Endodermal cell (in vitro differentiated cells): Measurements from ENCODE around the gene PPM1E. TPM values are rescaled to one million over a fixed set of nuclear protein-coding genes. Genes with fewer than 3 reads are reported as not detected.

Experiments used
- DNase-seq: peaks from one replicate; pipeline ENCODE4 v3.0.0-alpha.2; 2017
- H3K27ac ChIP-seq: 2 replicates; pipeline ENCODE4 v1.5.1; 2013; ENCODE audit warnings: mild to moderate bottlenecking, low read depth, low read length, moderate library complexity
- H3K27me3 ChIP-seq: 2 replicates; pipeline ENCODE4 v1.6.1; 2013; ENCODE audit warnings: mild to moderate bottlenecking, low read length, moderate library complexity; ENCODE audit not compliant: insufficient read depth, control insufficient read depth, poor library complexity, severe bottlenecking
- H3K36me3 ChIP-seq: 2 replicates; pipeline ENCODE4 v1.7.0; 2013; ENCODE audit warnings: mild to moderate bottlenecking, low read length, moderate library complexity; ENCODE audit not compliant: control insufficient read depth, insufficient read depth
- H3K4me1 ChIP-seq: one replicate; pipeline ENCODE4 v1.7.0; 2013; ENCODE audit warnings: low read length; ENCODE audit not compliant: control insufficient read depth, insufficient read depth
- H3K4me3 ChIP-seq: 2 replicates; pipeline ENCODE4 v1.5.1; 2013; ENCODE audit warnings: mild to moderate bottlenecking, low read length, moderate library complexity
- H3K9ac ChIP-seq: 2 replicates; pipeline ENCODE4 v1.6.1; 2013; ENCODE audit warnings: mild to moderate bottlenecking, low read length, moderate library complexity; ENCODE audit not compliant: poor library complexity, severe bottlenecking; ENCODE audit errors: extremely low read depth
- H3K9me3 ChIP-seq: 2 replicates; pipeline ENCODE4 v1.6.1; 2013; ENCODE audit warnings: mild to moderate bottlenecking, low read length, moderate library complexity; ENCODE audit not compliant: control insufficient read depth
- H3K27ac Mint-ChIP-seq: 2 replicates; pipeline ENCODE4 v1.8.0; 2020; ENCODE audit warnings: mixed read lengths
- H3K27me3 Mint-ChIP-seq: 2 replicates; pipeline ENCODE4 v1.8.0; 2021; ENCODE audit warnings: mild to moderate bottlenecking, mixed read lengths; ENCODE audit not compliant: insufficient read depth
- H3K36me3 Mint-ChIP-seq: 2 replicates; pipeline ENCODE4 v1.8.0; 2020; ENCODE audit warnings: low read depth, mixed read lengths
- H3K4me1 Mint-ChIP-seq: 2 replicates; pipeline ENCODE4 v1.8.0; 2020; ENCODE audit warnings: mixed read lengths
- H3K4me3 Mint-ChIP-seq: 2 replicates; pipeline ENCODE4 v1.8.0; 2020; ENCODE audit warnings: mild to moderate bottlenecking, moderate library complexity, mixed read lengths
- H3K9me3 Mint-ChIP-seq: 2 replicates; pipeline ENCODE4 v1.8.0; 2020; ENCODE audit warnings: mild to moderate bottlenecking, mixed read lengths
- CTCF ChIP-seq: fragments of 200-600 bp; sonication (generic); conservative IDR thresholded peaks from 2 replicates; pipeline ENCODE4 v1.5.0; 2021; ENCODE audit warnings: antibody characterized with exemption, mild to moderate bottlenecking
- whole genome bisulfite sequencing, 2 experiments: methylation state at CpG; one replicate each; pipeline versions ENCODE4 v1.1.5 to v1.1.7; 2013; ENCODE audit warnings: missing lambda C conversion rate in 2 of 2, mixed read lengths in 1 of 2; ENCODE audit not compliant: insufficient coverage in 1 of 2, insufficient read length in 1 of 2; 5-methylcytosine and 5-hydroxymethylcytosine counted together
- total RNA-seq, 2 donors: library from RNA; stranded (reverse); fragmentation: NEBNext Ultra II Directional in 1 of 2; extraction: Animal tissue kit (Norgen Biotek cat#: 25700) in 1 of 2; gene quantifications; 2 replicates in 1 of 2; 3 replicates in 1 of 2; pipeline ENCODE4 v1.2.1, GENCODE V29; 2021

The PPM1E gene
- total RNA-seq, 2 donors from 2014 or later: 1.4 to 2.2 TPM

DNA sequence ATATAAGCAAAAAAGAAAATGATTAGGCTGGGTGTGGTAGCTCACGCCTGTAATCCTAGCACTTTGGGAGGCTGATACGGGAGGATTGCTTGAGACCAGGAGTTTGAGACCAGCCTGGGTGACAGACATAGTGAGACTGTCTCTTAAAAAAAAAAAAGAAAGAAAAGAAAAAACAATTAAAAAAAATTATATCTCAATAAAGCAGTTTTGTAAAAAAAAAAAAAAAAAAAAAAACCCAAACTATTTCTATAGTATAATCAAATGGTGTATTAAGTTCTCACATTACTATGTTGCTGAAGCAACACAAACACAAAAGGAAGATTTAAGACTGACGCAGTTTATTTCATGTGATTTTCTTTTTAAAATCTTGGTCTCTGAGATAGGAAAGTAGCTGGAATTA, 210.6 kb downstream of the PPM1E start:
- Mint-ChIP-seq H3K27me3 (no peaks in the 10 kb centered on the region), H3K4me3 (no peak overlapping the region), H3K4me1 (peaks cover 6% of the 10 kb centered on the region), H3K9me3 (no peaks in the 10 kb centered on the region), H3K36me3 (no peaks in the 10 kb centered on the region), H3K27ac (no peak overlapping the region)
- Histone ChIP-seq H3K4me3 (no peak overlapping the region), H3K27me3 (no peaks in the 10 kb centered on the region), H3K9ac (no peak overlapping the region), H3K9me3 (no peaks in the 10 kb centered on the region), H3K4me1 (no peaks in the 10 kb centered on the region), H3K27ac (no peak overlapping the region), H3K36me3 (no peaks in the 10 kb centered on the region)
- TF ChIP-seq CTCF: no peak
- 81 to 100% methylated on average over 1 to 3 of the region's 3 CpGs for whole genome bisulfite sequencing, 2 experiments
- DNase-seq: no peak

GRCh38 chr17:58968426-58969061, 212.9 kb downstream of the PPM1E start:
- Mint-ChIP-seq H3K27ac (no peak overlapping the region), H3K4me1 (peaks cover 6% of the 10 kb centered on the region), H3K4me3 (no peak overlapping the region), H3K36me3 (no peaks in the 10 kb centered on the region), H3K27me3 (no peaks in the 10 kb centered on the region), H3K9me3 (no peaks in the 10 kb centered on the region)
- Histone ChIP-seq H3K36me3 (no peaks in the 10 kb centered on the region), H3K27ac (peak overlapping the region; percentile 0), H3K27me3 (no peaks in the 10 kb centered on the region), H3K4me3 (no peak overlapping the region), H3K4me1 (no peaks in the 10 kb centered on the region), H3K9me3 (no peaks in the 10 kb centered on the region), H3K9ac (no peak overlapping the region)
- no peak for DNase-seq
- 83 to 84% methylated on average over 4 of the region's 4 CpGs for WGBS, 2 experiments
- no peak for TF ChIP-seq CTCF

- whole genome bisulfite sequencing, 2 experiments: 50 to 76% methylated on average over 1 of the region's 1 CpG
- Mint-ChIP-seq H3K36me3 (no peaks in the 10 kb centered on the region), H3K27ac (no peak overlapping the region)
Measured at GRCh38 chr17:58969156-58969555, 213.5 kb downstream of the PPM1E start.

More at GRCh38 chr17:58969156-58969555, 213.5 kb downstream of the PPM1E start:
- Mint-ChIP-seq H3K4me3 (no peak overlapping the region), H3K4me1 (peaks cover 6% of the 10 kb centered on the region), H3K9me3 (no peaks in the 10 kb centered on the region), H3K27me3 (no peaks in the 10 kb centered on the region)
- Histone ChIP-seq H3K4me3 (no peak overlapping the region), H3K9ac (no peak overlapping the region), H3K9me3 (no peaks in the 10 kb centered on the region), H3K27me3 (no peaks in the 10 kb centered on the region), H3K27ac (no peak overlapping the region), H3K4me1 (no peaks in the 10 kb centered on the region), H3K36me3 (no peaks in the 10 kb centered on the region)
- TF ChIP-seq CTCF: no peak
- no peak for DNase-seq
